D721Med (cell line): ENCODE results near the gene NCCRP1.

Experiments used
- DNase-seq: peaks from one replicate; pipeline ENCODE4 v3.0.0; 2011; ENCODE audit warnings: low spot score; ENCODE audit not compliant: insufficient read length
- FAIRE-seq: peaks from 2 replicates; lab custom pipeline; 2011; peaks lifted over from hg19 to GRCh38; lab: Jason Lieb, UNC
- TF ChIP-seq, protein P1 (sequence below): IDR thresholded peaks from 2 replicates; pipeline ENCODE4 v1.5.1; 2012; ENCODE audit warnings: mild to moderate bottlenecking, control low read depth; ENCODE audit not compliant: insufficient read depth; ENCODE audit errors: missing control alignments

NCCRP1 gene

GRCh38 chr19:39154100-39154628 lies 42.6 kb upstream of the NCCRP1 start:
- no peak for FAIRE-seq
- TF ChIP-seq, protein P1, sequence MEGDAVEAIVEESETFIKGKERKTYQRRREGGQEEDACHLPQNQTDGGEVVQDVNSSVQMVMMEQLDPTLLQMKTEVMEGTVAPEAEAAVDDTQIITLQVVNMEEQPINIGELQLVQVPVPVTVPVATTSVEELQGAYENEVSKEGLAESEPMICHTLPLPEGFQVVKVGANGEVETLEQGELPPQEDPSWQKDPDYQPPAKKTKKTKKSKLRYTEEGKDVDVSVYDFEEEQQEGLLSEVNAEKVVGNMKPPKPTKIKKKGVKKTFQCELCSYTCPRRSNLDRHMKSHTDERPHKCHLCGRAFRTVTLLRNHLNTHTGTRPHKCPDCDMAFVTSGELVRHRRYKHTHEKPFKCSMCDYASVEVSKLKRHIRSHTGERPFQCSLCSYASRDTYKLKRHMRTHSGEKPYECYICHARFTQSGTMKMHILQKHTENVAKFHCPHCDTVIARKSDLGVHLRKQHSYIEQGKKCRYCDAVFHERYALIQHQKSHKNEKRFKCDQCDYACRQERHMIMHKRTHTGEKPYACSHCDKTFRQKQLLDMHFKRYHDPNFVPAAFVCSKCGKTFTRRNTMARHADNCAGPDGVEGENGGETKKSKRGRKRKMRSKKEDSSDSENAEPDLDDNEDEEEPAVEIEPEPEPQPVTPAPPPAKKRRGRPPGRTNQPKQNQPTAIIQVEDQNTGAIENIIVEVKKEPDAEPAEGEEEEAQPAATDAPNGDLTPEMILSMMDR, result no peak

GRCh38 chr19:39154629-39155100 lies 42.1 kb upstream of the NCCRP1 start:
- FAIRE-seq (no peak), DNase-seq (no peak)
- TF ChIP-seq, protein P1, result no peak

More at GRCh38 chr19:39154100-39154628, 42.6 kb upstream of the NCCRP1 start:
- DNase-seq, result no peak

DNA sequence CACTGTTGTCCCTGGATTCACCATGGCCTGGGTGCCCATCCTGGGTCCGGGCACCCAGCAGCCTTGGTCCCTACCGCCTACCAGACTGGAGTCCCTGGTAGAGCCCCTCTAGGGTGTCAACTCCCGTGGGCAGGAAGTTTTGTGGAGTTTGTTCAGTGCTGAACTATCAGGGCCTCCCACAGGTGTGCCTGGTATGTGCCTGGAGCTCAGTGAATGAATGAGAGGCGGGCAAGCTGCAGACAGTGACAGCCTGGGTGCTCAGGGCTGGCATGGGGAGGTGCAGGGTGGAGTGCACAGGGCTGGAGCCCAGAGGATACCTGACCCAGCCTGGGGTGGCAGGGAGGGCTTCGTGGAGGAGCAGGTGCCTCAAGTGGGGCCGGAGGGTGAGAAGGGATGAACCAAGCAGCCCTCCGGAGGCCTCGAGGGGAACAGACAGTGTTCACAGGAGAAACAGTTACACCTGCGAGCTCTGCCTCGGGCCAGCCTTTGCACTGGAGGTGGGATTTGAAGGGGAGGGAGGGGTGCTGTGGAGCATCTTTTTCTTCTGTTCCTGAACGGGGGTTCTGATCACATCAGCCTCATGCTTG lies 41.6 kb upstream of the NCCRP1 start:
- FAIRE-seq, result no peak
- TF ChIP-seq, protein P1, result no peak
- no peak for DNase-seq

GRCh38 chr19:39155741-39156140 lies 41.0 kb upstream of the NCCRP1 start:
- FAIRE-seq, result no peak
- no peak for DNase-seq
- TF ChIP-seq, protein P1, result no peak

GRCh38 chr19:39156326-39157230 lies 40.2 kb upstream of the NCCRP1 start:
- TF ChIP-seq, protein P1, result no peak
- FAIRE-seq, result no peak

DNA sequence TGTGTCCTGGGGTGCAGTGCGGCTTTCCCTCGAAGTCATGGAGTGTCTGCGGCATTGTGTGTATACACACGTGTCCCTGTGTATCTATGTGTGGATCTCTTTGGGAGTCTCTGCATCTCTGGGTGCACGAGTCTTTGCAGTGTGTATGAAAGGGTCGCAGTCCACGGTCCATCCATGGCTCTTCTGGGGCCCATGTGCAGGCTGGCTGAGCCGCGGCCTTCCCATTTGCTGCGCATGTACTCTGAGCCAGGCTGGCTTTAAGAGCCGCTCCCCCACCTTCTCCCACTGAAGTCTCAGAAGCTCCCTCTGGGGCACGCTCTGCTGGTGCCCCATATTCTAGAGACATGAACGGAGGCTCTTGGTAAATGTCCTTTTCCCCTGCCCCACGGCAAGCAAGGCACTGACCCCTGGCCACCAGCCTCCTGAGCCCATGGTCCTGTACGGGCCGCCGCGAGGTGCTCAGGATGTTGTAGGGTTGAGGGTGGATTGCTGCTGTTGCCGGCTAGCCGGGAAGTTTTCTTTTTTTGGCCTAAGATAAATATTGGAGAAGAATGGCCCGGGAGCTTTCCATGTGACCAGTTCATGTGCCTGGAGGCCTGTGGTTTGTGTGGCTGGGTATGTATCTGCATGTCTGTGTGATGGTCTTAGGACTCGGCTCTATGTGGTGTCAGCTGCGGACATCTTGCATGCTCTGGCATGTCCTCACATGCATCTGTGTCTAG lies 39.3 kb upstream of the NCCRP1 start:
- TF ChIP-seq, protein P1, result no peak
- FAIRE-seq, result no peak

More at GRCh38 chr19:39156326-39157230, 40.2 kb upstream of the NCCRP1 start:
- no peak for DNase-seq

More for the DNA sequence above, 39.3 kb upstream of the NCCRP1 start:
- no peak for DNase-seq
